SH-SY5Y (cell line): ENCODE results near the gene ATP6V1E1.

Source experiments
- GATA2 ChIP-seq: IDR thresholded peaks from 2 replicates; pipeline ENCODE4 v1.6.1; 2011; ENCODE audit warnings: mild to moderate bottlenecking, low read depth, low read length
- GATA3 ChIP-seq: IDR thresholded peaks from 2 replicates; pipeline ENCODE4 v1.6.1; 2011; ENCODE audit warnings: low read depth, mild to moderate bottlenecking, low read length, moderate library complexity

- TF ChIP-seq GATA3 (no peak), GATA2 (no peak)
Observed at GRCh38 chr22:17570851-17571631, 57.5 kb downstream of the ATP6V1E1 start.
